Glomerular visceral epithelial cell (primary cell): Measurements from ENCODE around the gene TSPO.
"Not testable (repeated sequence)": the region's sequence is repeated elsewhere in the genome, so short reads cannot be mapped to it uniquely, and the experiment has no call there.

Source experiments
- DNase-seq: peaks from one replicate; pipeline ENCODE4 v3.0.0-alpha.2; 2016; ENCODE audit errors: extremely low spot score

TSPO gene

DNA sequence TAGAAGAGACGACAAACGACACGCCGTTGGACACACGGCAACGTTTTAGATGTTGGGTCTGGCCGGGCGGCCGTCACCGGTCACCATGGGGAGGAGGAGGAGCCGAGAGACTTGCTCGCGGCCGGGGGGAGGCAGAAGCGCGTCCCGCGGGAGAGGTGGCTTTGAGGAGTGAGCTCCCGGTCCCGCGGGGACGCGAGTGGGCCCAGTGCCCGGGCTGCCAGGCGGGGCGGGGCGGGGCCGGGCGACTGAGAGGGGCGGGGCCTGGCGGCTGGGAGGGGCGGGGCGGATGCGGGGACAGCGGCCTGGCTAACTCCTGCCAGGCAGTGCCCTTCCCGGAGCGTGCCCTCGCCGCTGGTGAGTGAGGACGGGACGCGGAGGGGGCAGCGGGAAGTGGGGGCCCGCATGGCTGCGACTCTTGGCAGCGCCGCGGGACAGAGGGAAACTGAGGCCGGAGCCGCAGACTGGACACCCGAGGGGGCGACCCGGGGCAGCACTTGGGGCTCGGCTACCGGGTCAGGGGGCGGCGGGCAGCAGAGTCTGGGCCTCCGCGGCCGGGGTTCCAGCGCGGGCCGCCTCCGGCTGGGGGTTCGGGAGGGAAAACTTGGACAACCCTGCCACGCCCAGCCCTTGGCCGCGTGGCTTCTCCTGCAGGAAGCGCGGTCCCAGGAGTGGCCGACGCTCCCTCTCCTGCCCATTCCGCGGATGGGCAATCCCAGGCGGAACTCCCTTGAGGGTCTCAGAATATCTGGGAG lies at the start of gene TSPO:
TSS of gene TSPO (plus strand) at position 309 of the 752 bp plus-strand sequence. CDS start 7,680 bp downstream, outside the sequence.
- DNase-seq: peak; percentile 59

DNA sequence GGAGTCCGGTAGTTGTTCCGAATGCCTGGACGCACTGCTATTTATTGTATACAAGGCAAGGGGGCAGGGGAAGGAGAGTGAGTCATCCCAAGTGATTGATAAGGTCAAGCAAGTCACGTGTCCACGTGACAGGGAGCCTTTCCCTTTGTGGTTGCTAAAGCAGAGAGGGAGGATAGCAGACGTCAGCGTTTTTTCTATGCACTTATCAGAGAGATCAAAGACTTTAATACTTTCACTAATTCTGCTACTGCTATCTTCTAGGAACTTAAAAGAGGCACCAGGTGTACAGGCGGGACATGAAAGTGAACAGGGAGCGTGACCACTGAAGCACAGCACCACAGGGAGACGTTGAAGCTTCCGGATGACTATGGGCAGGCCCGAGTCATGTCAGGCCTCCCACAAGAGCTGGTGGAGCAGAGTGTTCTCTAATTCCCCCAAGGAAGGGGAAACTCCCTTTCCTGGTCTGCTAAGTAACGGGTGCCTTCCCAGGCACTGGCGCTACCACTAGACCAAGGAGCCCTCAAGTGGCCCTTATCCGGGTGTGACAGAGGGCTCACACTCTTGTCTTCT lies 47.2 kb upstream of the TSPO start:
- peak; percentile 48 for DNase-seq

DNA sequence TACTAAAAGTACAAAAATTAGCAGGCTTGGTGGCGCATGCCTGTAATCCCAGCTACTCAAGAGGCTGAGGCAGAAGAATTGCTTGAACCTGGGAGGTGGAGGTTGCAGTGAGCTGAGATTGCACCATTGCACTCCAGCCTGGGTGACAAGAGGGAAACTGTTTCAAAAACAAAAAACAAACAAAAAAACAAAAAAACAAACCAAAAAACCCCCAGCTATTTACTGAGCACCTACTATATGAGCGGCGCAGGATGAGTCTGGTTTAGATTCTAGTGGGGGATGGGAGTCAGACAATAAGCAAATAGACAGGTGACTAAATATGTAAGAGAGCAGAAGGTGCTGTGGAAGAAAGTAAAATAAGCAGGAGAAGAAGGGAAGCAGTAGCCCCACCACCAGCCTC lies 46.4 kb upstream of the TSPO start:
- not testable (repeated sequence) for DNase-seq

DNA sequence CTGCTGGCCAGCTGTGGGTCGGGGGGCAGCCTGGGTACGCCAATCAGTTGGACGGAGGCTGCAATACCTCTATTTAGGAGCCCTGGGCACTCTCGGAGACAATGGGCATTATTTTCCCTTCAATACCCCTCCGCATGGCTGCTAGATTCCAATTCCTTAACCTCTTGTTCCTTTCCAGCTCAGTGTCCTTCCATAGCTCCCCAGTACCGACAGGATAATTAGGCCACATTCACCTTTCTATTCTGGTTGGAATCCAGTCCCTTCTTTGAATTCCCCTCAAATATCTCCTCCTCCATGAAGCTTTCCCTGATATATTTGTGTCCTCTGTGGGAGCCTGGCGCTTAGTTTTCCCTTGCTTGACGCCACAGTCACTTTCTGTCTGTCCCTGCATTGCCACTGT lies 45.1 kb upstream of the TSPO start:
- no peak for DNase-seq

DNA sequence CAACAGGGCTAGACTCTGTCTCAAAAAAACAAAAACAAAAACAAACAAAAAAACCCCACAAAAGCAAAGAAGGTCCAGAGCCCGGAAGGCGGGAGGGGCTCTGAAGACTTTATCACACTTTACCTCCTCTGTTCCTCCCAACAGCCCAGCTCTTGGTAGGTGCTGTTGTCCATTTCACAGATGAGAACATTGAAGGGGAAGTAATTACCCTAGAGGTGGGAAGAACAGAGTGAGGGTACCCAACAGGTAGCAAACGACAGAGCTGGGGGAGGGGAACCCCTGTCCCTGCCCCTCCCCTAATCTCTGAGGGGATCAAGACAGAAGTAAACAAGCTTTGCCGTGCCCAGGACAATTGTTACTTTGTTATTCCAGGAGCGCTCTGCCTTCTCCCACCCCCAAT lies 41.8 kb upstream of the TSPO start:
- no peak for DNase-seq

DNA sequence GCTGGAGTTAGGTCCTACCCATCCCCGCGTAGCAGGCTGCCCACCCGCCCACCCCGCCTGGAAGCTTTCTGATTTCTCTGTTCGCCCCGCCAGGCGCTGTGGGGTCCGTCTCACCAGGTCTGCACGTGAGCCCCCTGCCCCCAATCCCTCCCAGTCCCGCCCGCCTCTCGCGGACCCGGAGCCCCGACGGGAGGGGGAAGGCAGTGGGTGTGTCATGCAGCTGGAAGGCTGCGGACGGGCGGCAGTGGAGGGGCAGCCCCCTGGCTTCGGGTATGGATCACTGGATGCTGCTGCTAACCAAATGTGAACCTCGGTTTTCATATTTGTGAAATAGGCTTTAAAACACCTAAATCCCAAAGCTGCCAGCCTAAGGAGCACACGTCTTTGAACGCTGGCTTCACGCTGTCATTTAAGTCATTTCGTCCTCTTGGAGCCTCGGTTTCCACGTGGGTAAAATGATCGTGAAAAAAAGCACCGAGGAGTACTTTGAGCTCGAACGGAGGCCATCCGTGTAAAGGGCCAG lies 41.4 kb upstream of the TSPO start:
- DNase-seq: no peak

DNA sequence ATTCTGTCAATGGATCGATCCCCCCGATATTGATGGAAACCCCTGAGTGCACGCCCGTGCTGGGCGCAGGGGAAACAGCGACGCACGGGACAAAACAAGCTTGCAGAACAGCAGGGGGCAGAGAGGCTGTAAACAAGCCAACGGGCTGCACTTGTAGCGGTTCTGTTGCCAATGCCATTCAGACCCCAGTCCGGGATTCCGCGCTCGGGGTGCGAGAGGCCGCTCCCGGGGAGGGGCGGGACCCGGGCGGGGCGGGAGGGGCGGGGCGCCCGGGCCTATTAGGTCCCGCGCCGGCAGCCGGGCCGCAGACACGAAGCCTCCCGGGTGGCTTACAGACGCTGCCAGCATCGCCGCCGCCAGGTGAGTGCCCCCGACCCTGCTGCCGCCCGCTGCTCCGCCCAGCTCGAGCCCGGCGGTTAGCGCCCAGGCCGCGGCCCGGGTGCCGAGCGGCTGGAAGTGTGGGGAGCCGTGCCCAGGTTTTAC lies 40.9 kb upstream of the TSPO start, which contains the start of gene BIK:
TSS of gene BIK (plus strand) at position 307 of the 483 bp plus-strand sequence. CDS start 13,273 bp downstream, outside the sequence.
- peak; percentile 58 for DNase-seq

DNA sequence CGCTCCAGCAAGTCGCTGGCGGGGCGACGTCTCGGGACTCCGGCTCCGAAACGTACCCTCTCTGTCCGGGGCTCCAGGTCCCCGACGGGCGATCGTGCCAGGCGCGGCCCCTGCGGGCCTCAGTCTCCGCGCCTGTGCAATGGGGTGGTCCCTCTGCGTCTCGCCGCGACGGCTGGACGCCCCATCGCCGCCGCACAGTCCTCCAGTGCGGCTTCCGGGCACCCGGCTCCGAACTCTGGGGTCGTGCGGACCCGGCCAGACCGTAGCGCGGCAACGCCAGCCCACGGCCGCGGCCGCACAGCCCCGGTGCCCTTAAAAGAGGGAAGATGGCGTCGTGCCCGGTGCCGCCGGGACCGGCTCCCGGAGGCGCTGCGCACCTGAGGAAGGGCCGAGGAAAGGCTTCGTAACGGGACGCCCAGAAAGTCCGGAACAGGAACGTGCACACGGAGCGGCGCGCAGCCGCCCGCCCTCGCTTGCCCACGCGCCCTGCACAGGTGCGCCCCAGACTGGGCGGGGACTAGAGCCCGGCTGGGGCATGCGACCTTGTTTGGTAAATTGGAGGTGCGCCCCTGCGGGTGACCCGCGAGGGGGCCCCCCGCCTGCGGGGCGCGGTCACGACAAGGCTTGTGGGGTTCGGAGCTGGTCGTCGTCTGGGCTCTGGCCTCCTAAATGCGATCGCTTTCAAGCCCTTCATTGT lies 40.3 kb upstream of the TSPO start:
- no peak for DNase-seq

DNA sequence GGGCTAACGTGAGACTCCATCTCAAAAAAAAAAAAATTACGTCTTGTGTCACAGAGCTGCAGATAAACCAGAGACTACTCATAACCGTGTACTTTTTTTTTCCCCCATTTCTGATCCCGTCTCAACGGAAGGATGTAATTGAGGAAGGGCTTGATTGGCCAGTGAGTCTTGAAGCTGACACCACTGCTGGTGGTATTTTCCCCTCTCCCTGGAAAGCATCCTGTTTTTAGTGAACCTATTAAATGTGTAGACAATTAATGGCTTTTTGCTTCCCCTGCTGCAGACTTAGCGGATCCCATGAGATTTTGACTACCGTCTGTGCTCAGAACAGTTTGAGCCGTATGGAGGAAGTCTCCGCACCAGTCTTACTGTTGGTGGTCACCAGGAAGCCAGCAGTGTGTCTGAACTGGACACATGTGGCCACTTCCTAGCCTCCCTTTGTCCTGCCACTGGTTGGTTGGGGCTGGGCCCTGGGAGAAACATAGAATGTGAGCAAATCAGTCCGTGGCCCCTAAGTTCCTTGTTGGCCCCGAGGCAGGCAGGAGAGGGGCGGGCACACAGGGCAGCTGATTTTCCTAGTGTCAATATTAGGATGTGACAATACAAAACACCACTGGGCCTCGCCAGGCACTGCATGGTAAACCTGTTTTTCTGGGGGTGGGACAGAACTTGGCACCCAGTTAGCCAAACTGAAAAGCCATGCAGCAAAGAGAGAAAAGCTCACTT lies 37.7 kb upstream of the TSPO start:
- no peak for DNase-seq

DNA sequence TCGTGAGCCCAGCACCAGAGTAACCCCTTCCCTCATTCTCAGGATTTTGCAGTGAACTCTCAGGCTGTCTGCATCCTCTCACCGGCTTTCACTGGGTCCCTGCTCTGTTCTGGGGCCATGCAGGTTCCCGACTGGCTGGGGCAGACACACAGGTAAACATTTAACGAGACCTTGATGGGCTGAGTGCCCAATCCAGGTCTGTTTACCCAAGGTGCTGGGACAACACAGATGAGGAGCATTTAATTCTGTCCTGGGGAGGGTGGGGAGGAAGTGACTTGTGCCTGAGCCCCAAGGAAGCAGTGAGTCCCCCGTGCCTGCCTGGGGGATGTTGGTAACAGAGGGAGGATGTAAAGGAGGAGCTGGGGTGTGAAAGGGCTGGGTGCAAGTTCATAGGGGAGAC lies 36.4 kb upstream of the TSPO start:
- DNase-seq: no peak

DNA sequence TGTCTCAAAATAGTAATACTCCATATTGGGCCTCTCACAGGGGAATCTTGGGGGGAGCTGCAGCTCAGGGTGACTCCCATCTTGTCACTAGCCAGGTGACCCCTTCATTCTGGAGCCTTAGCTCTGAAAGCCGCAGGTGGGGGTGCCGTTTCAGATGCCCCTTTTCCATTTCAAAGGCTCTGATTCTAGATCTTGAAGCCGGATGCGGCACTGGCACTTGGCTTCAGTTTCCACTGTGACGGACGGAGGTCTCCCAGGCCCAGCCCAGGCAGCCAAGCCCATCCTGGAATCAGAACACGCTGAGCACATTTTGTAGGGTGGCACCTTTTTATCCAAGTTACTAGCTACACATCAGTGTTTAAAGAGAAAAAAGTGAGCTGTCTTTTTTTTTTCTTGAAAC lies 34.4 kb upstream of the TSPO start:
- DNase-seq: no peak

DNA sequence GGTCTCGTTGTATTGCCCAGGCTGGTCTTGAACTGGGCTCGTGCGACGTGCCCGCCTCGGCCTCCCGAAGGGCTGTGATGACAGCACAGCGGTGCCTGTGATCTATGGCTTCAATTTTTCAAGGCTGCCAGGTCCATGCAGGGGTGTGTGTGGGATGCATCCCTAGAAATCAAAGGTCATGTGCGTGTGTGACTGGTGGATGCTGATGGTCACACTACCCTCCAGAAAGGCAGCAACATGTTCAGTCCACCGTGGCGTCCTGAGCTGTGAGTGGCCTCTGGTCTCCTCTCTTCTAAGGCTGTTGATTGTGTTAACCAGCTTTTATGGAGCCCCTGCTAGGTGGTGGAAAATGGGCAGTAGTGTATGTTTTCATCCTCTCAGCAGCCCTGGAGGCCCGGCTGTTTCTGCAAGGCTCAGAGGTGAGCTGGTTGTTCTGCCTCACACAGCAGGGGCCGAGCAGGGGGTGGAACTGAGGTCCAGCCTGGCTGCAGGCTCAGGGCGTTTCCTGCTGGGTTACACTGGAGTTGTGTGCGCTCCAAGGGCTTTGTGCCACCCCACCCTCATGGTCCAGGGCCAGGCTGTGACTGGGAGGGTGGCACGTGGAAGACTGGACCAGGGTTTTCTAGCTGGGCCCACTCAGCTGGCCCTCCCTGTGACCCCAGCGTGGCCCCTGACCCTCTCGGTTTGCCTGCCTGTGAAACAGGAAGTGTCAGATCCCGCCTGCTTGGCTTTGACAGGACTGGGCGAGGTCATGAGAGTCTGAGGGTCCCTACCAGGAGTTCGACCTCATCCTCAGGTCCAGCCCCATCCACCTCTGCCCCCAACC lies 33.1 kb upstream of the TSPO start:
- DNase-seq: no peak

DNA sequence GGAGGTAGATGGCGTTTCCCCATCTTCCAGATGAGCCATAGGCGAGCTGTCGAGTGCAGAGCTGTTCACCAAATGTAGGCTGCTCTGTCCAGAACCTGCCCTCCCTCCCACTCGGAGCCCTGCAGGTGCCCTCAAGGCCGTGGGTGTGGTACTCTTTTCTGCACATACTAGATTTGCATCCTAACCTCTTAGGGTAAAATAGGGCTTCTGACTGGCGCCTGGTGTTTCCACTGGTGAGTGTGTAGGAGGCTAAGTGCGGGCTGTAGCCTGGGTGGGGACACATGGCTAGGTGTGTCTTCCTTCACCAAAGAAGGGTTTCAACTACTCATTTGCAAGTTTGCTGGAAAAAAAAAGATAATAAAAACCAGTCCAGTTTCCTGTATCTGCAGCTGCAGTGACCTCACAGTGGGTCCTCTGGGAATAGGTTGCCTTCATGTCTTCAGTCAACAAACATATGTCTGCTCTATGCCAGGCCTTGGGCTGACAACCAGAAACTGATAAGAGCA lies 32.4 kb upstream of the TSPO start:
- no peak for DNase-seq

DNA sequence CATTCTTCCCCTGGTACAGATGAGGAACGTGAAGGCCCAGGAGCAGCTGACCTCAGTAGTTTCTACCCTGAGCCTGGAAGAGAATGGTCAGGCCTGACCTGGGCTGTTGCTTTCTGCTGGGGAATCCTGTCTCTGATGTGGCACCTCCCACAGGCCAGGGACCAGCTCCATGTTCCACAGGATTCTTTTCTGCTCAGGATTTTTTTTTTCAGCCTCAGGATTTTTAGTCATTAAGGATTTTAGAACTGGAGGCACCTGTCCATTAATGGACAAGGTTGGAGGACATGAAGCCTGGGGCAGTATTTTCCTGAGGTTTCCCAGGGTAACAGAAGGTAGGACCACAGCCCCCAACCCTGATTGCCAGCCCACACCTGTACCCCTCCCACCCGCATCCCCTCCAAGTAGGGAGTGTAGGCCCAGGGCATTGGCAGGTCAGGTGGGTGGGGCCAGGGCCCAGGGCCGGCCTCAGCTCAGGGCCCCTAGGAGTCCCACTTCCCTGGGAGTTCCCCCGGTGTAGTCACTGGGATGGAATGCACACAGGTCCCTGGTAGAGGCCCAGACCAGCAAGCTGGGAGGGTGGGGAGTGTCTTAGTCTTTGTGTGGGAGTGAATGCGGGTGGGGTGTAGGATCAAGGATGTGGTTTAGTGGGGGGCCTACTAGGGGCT lies 24.7 kb upstream of the TSPO start:
- peak; percentile 87 for DNase-seq

DNA sequence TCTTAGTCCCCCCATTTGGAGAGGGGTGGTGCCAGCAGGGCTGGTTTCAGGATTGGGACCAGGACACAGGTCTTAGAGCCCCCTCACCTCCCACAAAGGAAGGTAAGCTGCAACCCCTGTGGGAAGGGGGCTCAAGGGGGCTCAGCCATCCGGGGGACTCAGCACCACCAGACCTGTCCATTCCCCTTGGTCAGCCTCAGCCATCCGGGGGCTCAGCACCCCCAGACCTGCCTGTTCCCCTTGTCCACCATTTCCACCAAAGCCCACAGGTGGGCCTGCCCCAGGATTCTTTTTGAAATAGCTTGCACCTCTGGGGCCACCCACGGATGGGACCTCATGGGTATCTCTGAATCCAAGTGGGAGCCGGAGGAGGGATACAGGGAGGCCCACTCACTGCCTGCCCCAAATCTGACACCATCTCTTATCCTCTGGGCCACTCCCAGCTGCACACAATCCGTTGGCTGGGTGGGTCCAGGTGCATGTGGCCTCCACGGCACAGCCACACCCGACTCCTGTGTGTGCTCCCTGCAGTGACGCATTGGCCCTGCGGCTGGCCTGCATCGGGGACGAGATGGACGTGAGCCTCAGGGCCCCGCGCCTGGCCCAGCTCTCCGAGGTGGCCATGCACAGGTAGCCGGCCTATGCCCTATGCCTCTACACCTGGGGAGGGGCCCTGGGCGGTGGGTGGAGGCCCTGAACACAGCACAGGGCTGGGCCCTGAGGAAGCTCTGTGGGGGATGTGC lies 24.0 kb upstream of the TSPO start:
- DNase-seq: no peak

DNA sequence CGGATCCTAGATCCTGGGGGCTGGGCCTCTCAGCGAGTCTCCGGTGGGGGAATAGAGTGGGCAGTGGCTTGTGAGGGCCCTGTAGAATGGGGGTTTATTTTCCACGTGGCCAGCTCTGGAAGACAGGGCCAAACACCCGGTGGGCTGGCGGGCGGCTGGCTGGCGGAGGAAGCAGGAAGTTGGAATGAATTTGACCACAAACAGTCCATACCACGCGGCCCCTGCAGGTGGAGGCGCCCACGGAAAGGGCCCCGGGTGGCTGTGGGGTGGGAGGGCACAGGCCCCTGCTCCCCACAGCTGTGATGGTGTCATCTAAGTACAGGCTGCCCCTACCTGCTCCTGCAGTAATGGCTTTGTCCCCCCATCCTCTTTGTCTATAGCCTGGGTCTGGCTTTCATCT lies 23.2 kb upstream of the TSPO start:
- no peak for DNase-seq

DNA sequence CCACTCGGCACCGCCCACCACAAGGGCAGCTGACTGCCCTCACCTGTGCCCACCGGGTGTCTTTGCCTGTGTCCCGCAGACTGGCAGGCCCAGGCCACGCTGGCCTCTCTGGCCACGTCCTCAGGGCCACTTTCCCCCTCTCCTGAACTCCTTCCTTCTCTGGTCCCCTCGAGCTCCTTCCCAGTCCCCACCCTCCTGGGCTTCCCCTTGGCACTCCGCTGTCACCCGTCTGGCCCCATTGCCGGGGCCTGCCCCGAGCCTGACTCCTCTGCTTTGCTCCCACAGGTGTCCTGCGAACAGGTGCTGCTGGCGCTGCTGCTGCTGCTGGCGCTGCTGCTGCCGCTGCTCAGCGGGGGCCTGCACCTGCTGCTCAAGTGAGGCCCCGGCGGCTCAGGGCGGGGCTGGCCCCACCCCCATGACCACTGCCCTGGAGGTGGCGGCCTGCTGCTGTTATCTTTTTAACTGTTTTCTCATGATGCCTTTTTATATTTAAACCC lies 22.4 kb upstream of the TSPO start:
- DNase-seq: no peak

DNA sequence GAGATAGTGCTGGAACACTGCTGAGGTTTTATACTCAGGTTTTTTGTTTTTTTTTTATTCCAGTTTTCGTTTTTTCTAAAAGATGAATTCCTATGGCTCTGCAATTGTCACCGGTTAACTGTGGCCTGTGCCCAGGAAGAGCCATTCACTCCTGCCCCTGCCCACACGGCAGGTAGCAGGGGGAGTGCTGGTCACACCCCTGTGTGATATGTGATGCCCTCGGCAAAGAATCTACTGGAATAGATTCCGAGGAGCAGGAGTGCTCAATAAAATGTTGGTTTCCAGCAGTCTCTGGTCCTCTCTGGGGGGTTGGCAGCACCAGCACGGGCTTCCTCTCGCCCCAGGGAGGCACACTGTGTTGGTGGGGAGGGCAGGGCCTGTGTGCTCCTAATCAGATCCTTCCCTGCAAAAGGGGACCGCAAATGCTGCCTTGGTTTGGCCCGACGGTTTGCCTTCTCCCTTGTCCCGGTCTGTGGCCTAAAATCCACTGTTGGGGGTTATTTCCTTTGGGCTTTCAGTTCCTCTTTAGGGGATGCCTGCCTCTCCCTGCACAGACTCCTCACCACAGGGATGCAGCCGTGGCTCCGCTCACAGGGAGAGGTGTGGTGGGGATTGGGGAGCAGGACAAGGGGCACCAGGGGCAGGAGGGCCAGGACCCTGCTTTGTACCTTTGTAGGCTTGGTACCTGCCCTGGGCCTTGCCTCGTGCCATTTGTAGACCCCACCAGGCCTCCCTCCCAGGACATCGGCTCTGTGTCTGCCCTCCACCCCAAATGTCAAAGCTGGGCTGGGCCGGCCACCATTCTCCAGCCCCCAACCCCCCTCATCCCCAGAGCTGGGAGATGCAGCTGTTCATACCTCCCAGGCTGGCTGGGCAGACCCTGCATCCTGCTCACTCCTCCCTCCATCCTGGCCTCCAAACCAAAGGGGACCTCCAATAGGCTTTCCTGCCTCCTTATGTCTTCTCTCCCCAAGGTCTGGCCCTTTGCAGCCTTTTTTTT lies 21.6 kb upstream of the TSPO start:
- DNase-seq: no peak
